ENCODE data around the gene PPP1R9A.
"Not testable (repeated sequence)": the region's sequence is repeated elsewhere in the genome, so short reads cannot be mapped to it uniquely, and the experiment has no call there.

PPP1R9A gene

DNA sequence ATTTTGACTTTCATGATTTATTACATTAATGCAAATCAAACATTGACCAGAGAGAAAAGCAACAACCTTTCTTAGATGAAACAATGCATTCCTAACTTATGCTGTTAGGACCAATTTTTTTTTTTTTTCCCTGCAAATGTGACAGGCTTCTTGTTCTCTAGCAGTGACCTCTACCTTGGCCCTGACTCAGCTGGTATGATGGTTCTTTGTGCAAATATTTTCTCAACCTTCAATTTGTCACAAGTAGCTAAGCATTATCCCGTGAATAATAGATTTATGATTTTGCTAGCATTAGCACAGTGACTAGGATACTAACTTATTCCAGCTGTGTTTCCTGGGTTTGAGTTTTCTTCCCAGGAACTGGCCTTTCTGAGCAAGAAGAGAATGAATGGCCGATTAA lies 64.9 kb downstream of the PPP1R9A start:
- no peak for DNase-seq (ENCODE audit: extremely low read depth in 1 of 2, low read depth in 1 of 2)

DNA sequence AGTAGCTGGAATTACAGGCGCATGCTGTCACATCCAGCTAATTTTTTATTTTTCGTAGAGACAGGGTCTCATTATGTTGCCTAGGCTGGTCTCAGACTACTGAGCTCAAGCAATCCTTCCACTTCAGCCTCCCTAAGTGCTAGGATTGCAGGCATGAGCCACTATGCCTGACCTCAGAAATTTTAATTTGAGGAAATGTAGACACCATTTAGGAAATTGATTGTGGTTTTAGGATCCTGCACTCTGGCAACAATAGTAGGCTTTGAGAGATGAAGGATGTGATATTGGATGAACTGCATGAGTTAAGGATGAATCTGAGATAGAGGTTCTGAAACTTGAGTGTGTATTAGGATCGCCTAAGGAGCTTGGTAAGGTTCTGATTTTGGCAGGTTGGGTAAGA lies 66.5 kb downstream of the PPP1R9A start:
- DNase-seq (ENCODE audit: extremely low read depth in 1 of 2, low read depth in 1 of 2), result no peak

DNA sequence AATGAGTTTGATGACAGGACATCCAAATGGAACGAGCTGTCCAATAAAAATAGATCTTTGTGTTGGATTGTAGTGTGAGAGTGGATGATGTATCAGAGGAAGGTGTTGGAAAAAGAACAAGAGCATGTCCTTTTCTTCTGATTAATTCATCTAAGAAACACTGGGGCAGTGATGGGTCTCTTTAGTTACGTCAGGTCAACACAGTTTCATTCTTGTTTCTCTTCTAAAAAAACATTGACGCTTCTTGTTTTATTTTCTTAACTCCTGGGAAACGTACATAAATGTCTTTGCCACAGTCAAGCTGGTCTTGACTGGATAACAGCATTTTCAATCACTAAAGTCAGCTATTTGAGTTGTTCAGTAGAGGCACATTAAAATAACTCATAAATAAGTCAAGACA lies 67.0 kb downstream of the PPP1R9A start:
- DNase-seq (ENCODE audit: extremely low read depth in 1 of 2, low read depth in 1 of 2), result no peak

DNA sequence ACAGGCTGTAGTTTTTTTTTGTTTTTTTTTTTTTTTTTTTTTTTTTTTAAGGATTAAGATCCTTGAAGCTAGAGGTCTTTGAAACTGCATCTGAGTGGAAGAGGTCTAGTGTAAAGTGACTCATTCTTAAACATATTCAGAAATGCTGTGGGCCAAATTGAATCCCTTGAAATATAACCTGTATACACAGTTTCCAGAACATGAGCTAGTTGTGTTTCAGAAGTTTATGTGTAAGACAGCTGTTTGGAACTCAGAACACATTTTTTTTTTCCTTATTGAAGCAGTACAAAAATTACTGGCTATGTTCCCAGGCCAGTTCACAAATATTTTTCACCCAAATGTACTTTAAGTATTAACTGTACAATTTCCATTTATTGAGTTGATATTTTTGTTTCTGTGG lies 67.9 kb downstream of the PPP1R9A start:
- no peak for DNase-seq (ENCODE audit: extremely low read depth in 1 of 2, low read depth in 1 of 2)

DNA sequence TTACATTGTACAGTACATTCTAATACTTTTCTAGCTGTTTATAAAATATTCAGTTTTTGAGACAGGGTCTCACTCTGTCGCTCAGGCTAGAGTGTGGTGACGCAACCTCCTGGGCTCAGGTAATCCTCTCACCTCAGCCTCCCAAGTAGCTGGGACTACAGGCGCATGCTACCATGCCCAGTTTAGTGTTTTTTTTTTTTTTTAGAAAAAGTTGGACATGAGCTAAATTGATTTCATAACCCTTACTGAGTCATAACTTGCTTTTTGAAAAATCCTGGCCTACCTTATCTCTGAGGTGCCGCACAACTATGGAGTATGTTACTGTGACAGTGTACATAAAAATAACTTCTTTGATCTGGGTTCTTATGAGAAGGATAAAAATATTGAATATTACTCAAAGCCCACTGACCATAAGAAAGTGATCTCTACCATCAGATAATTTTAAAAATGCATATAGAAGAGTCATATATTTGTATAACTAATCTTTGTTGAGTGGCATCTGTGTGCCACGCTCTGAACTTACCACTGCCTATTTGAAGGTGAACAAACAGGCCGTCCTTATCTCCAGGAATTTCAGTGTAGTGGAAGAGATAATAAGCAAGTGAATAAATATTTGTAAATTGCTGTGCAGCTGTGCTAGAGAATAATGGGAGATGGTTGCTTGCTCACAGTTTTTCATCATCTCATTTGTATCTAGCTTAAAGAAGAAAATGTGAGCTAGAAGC lies 73.2 kb downstream of the PPP1R9A start:
- DNase-seq (ENCODE audit: extremely low read depth in 1 of 2, low read depth in 1 of 2), result no peak

DNA sequence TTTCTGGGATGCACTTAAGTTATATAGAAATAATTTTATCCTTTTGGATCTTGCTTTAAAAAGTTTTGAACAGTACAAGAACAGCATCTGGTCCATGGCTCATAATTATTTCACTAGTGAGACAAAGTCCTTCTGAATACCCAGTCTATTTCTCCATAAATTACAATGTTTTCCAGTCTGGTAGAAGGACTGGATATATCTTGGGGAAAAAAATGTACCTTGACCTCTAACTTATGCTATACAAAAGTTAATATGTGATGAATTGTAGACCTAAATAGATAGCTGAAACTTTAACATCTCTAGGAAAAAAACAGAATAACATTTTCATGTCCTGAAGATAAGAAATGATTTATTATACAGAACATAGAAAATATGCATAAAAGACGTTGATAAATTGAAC lies 88.5 kb downstream of the PPP1R9A start:
- DNase-seq (ENCODE audit: extremely low read depth in 1 of 2, low read depth in 1 of 2), result no peak

DNA sequence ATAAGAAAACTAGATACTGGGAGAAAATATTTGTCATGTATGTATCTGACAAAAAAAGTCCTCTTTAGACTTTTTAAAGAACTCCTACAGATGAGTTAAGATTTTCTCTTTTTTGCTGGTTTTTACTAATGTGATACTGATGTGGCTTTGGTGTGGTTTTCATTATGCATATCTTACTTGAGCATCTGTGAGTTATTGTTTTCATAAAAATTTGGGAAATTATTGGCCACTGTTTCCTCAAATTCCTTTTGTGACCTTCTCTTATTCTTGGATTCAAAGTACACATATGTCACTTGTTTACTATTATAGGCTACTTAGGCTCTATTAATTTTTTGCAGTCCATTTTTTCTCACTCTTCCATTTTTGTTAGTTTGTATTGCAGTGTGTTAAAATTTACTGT lies 89.0 kb downstream of the PPP1R9A start:
- no peak for DNase-seq (ENCODE audit: extremely low read depth in 1 of 2, low read depth in 1 of 2)

DNA sequence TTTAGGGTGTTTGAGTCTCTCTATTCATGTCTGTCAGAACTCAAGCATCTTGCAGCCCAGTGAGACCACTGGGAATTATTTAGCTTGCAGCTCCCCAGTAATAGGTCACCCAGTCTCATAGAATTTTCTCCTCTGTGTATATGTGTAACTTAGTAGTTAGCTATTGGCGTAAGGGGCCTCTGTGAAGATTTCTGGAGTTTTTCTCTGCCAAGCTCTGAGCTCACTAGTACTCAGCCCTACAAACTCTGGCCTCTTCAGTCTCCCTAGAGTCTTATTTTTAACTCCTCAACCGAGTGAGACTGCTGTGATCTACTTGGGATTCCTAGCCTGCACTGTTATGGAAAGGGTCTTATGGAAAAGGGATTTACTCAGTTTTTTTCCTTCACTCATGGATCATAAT lies 90.2 kb downstream of the PPP1R9A start:
- DNase-seq (ENCODE audit: extremely low read depth in 1 of 2, low read depth in 1 of 2), result no peak

DNA sequence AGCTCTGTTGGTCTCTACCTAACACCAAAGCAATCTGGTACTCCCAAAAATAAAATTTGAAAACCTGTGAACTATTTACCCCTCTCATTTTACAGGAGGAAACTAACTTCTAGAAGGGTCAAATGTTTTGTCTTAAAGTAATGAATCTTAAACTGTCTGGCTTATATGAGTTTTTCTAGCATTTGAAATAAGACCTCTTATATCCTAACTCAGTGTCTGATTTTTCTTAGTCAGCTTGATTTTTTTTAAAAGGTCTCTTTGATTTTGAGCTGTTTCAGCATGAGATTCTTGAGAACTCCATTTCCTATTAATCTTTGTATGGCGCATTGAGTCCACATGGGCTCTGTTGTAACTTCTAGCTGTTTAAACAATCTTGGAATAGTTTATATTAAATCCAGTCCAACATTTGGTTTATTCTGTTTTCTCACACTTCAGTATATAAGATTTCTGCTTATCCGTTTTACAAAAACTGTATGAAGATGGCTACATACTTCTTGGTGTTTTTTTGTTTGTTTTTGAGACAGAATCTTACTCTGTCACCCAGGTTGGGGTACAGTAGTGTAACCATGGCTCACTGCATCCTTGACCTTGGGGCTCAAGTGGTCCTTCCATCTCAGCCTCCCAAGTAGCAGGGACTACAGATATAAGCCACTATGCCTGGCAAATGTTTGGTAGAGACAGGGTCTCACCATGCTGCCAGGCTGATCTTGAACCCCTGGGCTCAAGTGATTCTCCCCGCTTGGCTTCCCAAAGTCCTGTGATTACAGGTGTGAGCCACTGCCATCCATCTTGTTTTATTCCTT lies 91.1 kb downstream of the PPP1R9A start:
- no peak for DNase-seq (ENCODE audit: extremely low read depth in 1 of 2, low read depth in 1 of 2)

DNA sequence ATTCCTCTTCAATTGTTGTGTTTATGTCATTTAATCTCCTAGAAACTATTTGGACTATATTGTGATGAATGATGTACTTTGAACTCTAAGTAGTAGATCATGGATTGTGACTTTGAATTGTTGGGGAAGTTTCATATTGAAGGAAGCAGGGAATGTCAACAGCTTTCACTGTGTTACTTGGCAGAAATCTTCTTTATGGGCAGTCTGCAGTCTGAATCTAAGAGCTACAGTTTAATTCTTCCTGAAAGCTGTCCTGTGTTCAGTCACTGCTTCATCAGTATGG lies 91.6 kb downstream of the PPP1R9A start:
- no peak for DNase-seq (ENCODE audit: extremely low read depth in 1 of 2, low read depth in 1 of 2)

DNA sequence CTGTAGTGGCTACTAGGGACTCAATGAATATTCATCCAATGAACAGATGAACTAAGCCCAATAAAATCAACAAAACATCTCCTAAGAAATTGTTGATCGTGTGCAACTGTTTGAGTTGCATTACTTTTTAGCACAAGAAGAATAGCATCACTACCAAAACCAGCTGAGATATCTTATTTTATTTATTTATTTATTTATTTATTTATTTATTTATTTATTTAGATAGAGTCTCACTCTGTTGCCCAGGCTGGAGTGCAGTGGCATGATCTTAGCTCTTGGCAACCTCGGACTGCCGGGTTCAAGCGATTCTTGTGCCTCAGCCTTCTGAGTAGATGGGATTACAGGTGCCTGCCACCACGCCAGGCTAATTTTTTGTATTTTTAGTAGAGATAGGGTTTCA lies 92.2 kb downstream of the PPP1R9A start:
- DNase-seq (ENCODE audit: extremely low read depth in 1 of 2, low read depth in 1 of 2), result not testable (repeated sequence)

DNA sequence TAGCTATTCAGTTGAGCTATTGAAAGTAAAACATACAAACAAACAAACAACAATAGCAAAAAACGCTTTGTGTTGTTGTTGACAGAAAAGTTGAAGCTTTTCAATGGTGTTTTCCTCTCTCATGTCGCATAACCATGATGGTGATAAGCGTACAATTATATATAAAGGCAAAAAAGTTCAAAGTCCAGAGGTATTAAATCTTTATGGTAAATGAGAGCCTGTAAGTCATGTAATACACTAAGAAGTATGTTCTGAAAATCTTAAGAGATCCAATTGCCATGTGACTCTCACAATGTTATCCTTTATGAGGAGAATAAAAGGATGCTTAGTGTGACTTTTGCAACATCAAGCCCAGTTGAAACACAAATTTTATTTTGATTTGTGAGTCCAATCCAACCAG lies 93.9 kb downstream of the PPP1R9A start:
- no peak for DNase-seq (ENCODE audit: extremely low read depth in 1 of 2, low read depth in 1 of 2)

DNA sequence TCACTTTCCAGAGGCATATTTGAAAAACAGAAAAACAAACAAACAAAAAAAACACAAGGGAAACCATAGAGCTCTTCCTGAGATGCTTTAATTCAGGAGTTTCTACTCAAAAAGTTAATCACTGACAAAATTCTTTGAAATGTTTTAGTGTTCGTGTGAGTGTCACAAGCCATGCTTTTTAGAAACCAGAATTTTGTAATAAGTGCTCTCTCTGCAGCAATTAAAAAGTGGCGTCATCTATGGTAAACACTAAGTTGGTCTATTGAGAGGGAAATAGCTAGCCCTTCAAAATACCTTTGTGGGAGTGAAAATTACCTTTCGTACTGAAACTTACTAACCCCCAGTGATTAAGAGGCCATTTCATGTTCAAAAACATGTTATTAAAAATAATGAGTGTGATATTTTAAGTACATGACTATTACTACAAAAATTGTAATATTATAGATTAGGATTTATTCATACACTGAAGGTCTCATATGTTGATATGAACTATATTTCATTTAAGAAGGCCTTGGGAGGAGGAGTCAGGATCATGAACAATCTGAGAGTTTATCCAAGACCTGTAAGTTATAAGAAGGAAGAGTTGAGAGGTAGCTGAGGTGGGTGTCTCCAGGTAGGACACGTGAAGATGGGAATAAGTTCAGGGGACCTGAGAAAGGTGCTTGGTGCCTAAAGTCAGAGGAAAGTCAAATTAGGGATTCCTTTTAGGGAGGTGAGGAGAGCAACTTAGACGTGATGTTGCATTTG lies 94.6 kb downstream of the PPP1R9A start:
- no peak for DNase-seq (ENCODE audit: extremely low read depth in 1 of 2, low read depth in 1 of 2)

DNA sequence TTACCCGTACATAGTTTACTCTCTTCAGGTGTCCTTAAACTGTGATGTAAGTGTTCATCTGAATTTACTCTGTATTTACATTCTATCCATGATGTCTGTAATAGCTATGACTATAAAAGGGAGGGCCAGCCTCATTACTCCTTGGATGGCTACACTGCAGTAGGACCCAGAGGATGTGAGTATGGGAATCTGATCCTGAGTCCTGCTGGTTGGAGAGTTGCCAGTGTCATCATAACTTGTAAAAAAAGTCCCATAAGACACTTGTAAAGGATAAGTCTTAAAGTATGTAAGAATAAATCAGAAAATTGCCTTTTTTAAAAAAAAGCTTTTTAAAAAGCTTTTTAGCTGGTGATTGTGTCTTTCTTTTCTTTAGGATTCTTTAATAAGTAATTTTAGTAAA lies 95.4 kb downstream of the PPP1R9A start:
- DNase-seq (ENCODE audit: extremely low read depth in 1 of 2, low read depth in 1 of 2), result no peak

DNA sequence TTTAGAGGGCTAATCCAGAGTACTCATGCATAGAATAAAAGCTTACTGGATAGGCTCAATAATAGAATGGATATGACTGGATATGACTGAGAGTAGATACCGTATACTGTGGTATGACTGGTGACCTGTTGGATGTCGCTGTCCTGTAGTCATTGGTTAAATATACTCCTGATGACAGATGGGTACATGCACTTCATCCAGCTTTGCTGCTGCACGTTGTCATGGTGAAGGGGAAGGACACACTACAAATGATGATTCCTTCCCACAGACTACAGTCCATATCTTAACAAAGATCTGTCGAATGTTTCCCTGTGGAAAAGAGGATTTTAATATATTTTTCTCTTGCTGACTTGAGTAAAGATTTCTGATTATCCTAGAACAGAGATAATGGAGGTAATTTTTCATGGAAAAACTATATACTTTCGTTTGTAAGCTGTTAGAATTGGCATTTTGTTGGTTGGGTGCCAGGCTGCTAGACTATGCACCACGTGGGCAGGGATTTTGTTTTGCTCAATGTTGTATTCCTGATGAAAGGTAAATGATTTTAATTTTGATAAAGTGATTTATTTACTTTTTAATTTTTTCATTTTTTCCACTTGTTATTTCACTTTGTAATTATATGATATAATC lies 97.3 kb downstream of the PPP1R9A start:
- no peak for DNase-seq (ENCODE audit: extremely low read depth in 1 of 2, low read depth in 1 of 2)

DNA sequence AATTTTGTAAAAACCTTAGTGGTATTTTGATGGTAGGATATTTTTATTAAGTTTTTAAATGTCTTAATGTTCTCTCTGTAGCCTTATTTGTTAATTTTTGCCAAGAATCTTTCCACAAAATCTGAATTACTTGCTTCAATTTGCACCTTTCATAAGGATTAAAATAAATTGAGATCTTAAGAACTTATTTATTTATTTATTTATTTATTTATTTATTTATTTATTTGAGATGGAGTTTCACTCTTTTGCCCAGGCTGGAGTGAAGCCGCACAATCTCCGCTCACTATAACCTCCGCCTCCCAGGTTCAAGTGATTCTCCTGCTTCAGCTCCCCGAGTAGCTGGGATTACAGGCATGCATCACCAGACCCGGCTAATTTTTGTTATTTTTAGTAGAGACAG lies 98.6 kb downstream of the PPP1R9A start:
- no peak for DNase-seq (ENCODE audit: extremely low read depth in 1 of 2, low read depth in 1 of 2)

DNA sequence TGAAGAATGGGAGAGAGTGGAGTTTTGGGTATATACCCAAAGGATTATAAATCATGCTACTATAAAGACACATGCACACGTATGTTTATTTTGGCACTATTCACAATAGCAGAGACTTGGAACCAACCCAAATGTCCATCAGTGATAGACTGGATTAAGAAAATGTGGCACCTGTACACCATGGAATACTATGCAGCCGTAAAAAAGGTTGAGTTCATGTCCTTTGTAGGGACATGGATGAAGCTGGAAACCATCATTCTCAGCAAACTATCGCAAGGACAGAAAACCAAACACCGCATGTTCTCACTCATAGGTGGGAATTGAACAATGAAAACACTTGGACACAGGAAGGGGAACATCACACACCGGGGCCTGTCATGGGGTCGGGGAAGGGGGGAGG lies 101.4 kb downstream of the PPP1R9A start:
- DNase-seq (ENCODE audit: extremely low read depth in 1 of 2, low read depth in 1 of 2), result not testable (repeated sequence)

DNA sequence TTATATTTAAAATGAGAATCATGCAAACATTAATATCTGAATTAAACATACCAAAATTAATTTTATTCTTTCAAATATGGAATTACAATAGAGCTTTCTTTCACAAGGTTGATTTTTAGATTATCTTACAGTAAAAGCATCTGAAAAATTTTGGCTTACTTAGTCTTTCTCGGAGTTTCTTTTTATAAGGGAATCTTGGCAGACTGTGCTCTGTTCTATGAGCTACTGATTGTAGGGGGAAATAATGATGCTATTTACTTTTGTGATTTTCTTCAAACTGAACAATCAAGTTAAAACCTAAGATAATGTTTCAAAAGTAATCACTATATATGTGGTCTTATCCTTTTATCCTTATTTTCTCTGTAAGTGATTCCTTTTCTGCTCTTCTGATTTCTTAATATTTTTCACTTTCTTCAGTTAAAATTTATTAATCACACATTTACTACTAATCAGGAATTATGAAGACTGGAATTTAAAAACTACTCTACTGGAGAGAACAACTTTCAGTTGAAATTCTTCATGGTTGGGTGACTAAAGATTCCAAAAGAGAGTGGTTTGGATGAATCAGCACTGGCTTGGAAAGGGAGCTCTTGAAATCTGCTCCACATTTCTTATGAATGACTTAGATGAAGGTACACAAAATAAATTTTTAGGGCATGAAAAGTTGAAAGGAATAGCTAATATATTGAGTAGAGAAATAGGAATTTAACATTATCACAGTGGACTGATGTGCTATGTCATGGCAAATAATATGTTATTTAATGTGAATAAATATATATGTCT lies 103.9 kb downstream of the PPP1R9A start:
- DNase-seq (ENCODE audit: extremely low read depth in 1 of 2, low read depth in 1 of 2), result no peak

DNA sequence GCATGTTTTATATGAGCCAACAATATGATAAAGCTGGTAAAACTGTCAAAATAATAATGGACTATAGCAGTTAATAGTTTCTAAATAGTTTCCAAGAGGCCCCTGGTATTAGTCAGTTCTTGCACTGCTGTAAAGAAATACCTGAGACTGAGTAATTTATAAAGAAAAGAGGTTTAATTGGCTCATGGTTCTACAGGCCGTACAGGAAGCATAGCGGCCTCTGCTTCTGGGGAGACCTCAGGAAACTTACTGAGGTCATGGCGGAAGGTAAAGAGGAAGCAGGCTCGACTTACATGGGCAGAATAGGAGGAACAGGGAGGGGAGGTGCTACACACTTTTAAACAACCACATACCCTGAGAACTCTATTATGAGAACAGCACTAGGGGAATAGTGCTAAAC lies 104.6 kb downstream of the PPP1R9A start:
- no peak for DNase-seq (ENCODE audit: extremely low read depth in 1 of 2, low read depth in 1 of 2)

DNA sequence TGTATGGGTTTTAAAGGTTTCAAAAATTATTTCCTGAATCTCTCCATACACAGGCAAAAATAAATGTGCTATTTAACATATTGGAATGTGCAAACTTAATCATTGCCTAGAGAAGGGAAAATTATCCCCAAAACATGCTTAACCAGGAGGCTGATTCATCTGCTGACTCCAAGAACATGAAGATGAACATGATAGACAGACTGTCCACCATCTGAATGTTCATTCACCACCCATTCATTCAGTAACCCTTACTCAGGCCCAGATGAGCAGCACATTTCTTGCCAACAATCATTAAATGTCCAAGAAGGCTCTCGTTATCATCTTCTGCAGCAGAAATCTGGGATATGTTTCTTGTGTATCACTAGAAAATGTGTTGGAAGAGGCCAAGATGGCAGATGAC lies 110.6 kb downstream of the PPP1R9A start:
- DNase-seq (ENCODE audit: extremely low read depth in 1 of 2, low read depth in 1 of 2), result no peak

DNA sequence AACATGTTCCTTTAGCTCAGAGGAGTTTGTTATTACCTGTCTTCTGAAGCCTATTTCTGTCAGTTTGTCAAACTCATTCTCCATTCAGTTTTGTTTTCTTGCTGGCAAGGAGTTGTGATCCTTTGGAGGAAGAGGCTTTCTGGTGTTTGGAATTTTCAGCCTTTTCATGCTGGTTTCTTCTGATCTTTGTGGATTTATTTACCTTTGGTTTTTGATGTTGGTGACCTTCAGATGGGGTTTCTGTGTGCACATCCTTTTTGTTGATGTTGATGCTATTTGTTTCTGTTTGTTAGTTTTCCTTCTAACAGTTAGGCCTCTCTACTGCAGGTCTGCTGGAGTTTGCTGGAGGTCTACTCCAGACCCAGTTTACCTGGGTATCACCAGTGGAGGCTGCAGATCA lies 118.6 kb downstream of the PPP1R9A start:
- no peak for DNase-seq (ENCODE audit: extremely low read depth in 1 of 2, low read depth in 1 of 2)
